Esophagus squamous epithelium (tissue), 5 donors: ENCODE measurements around the gene GANAB. TPM values are rescaled to one million over a fixed set of nuclear protein-coding genes. Genes with fewer than 3 reads are reported as not detected.
A peak's percentile ranks its signal among the peaks of the same experiment; 100 is the strongest.

ENCODE experiments used
- DNase-seq: peaks from one replicate; lab custom pipeline; 2025; lab: John Stamatoyannopoulos, UW
- H3K27ac ChIP-seq, 4 donors: fragments of 200-600 bp; sonication (generic); one replicate each; pipeline ENCODE4 v1.5.1; 2016 to 2019; ENCODE audit warnings: mild to moderate bottlenecking in 1 of 4
- H3K27me3 ChIP-seq, 4 donors: fragments of 200-600 bp; sonication (generic); 1 replicate in 3 of 4; 2 replicates in 1 of 4; pipeline versions ENCODE4 v1.5.1 to v1.6.0; 2017 to 2021; ENCODE audit warnings: antibody characterized with exemption in 1 of 4
- H3K36me3 ChIP-seq, 3 donors: fragments of 200-600 bp; sonication (generic); one replicate each; pipeline ENCODE4 v1.5.1; 2016 to 2019
- H3K4me1 ChIP-seq, 3 donors: fragments of 200-600 bp; sonication (generic); one replicate each; pipeline ENCODE4 v1.5.1; 2017 to 2019
- H3K4me3 ChIP-seq, 4 donors: fragments of 200-600 bp; sonication (generic); 1 replicate in 3 of 4; 2 replicates in 1 of 4; pipeline ENCODE4 v1.5.1; 2016 to 2019; ENCODE audit warnings: mild to moderate bottlenecking in 2 of 4, moderate library complexity in 1 of 4
- H3K9me3 ChIP-seq, 3 donors: fragments of 200-600 bp; sonication (generic); one replicate each; pipeline ENCODE4 v1.5.1; 2016 to 2019
- POLR2A ChIP-seq, 4 donors: fragments of 450-650 bp; IDR thresholded peaks; one replicate each; pipeline ENCODE4 v1.6.1; 2017; ENCODE audit warnings: antibody characterized with exemption in 4 of 4, mild to moderate bottlenecking in 4 of 4, moderate library complexity in 3 of 4
- WGBS, 2 donors: methylation state at CpG; one replicate each; pipeline ENCODE4 v1.1.5; 2018; 5-methylcytosine and 5-hydroxymethylcytosine counted together
- intact Hi-C: fragments of 100-400 bp; cut with DNase I; formaldehyde crosslinking; loops from one replicate; pipeline ENCODE4 v1.15.0; 2022
- total RNA-seq, 4 donors: library from RNA; depleted of rRNA; stranded (reverse); fragments of >200 nt; gene quantifications; one replicate each; pipeline ENCODE4 v1.1.0, GENCODE V29; 2016
- TF ChIP-seq, protein P1 (sequence below), 6 experiments: fragments of 450-650 bp in 4 of 6; fragments of 200-600 bp in 2 of 6; sonication (generic) in 2 of 6; IDR thresholded peaks; one replicate each; pipeline ENCODE4 v1.5.1; 2016 to 2019; ENCODE audit warnings: antibody characterized with exemption in 6 of 6, mild to moderate bottlenecking in 4 of 6, moderate library complexity in 4 of 6
- donor health status: DM: yes; HTN: yes; CAD: no.

GANAB gene
- total RNA-seq, 4 donors from 2014 or later = 90.8 to 97.2 (median 95.0) TPM

DNA sequence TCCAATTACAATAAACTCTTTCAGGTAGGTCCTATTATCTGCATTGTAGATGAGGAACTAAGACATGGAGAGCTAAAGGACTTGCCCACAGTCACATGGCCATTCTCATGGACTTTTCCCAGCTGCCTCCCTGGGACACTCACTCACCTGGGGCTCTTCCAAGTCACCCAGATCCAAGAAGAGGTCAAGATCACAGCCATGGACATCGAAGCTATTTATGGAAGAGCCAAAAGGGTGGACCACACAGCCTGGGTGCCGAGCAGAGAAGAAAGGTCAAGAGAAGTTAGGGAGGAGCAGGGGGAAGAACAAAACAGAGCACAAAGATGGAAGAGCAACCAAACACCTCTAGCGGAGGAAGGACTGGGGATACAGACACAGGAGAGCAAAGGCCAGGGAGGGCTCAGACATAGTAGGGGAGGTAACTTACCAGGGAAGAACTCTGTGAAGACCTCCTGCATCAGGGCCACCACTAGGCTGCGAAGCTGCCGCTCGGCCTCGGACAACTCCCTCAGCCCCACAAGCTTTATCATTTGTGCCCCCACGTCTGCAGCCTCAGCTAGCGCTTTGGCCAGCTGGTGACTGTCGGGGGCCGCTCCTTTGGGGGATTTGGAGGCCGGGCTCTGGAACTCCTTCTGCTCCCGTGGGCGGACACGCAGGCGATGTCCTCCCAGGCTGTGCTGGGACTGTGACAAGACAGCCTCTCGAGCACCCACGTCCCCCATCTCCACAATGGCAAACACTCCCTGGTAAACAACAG, 65.3 kb downstream of the GANAB start:
- Histone ChIP-seq H3K9me3 (no peaks in the 10 kb centered on the region), H3K4me1 (peaks cover 4 to 24% (median 5%) of the 10 kb centered on the region in 3 donors), H3K27ac (no peak overlapping the region), H3K27me3 (no peaks in the 10 kb centered on the region), H3K4me3 (no peak overlapping the region), H3K36me3 (peaks cover 0 to 95% (median 9%) of the 10 kb centered on the region in 3 donors)
- 89 to 93% methylated on average over 11 of the region's 18 CpGs for WGBS, 2 donors
- DNase-seq = no peak
- intact Hi-C loops = no loop called here
- TF ChIP-seq, protein P1, sequence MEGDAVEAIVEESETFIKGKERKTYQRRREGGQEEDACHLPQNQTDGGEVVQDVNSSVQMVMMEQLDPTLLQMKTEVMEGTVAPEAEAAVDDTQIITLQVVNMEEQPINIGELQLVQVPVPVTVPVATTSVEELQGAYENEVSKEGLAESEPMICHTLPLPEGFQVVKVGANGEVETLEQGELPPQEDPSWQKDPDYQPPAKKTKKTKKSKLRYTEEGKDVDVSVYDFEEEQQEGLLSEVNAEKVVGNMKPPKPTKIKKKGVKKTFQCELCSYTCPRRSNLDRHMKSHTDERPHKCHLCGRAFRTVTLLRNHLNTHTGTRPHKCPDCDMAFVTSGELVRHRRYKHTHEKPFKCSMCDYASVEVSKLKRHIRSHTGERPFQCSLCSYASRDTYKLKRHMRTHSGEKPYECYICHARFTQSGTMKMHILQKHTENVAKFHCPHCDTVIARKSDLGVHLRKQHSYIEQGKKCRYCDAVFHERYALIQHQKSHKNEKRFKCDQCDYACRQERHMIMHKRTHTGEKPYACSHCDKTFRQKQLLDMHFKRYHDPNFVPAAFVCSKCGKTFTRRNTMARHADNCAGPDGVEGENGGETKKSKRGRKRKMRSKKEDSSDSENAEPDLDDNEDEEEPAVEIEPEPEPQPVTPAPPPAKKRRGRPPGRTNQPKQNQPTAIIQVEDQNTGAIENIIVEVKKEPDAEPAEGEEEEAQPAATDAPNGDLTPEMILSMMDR (IDR thresholded peaks at IDR 0.05) = no peak
- no peak for TF ChIP-seq POLR2A (IDR thresholded peaks at IDR 0.05)

GRCh38 chr11:62579252-62579651, 67.2 kb downstream of the GANAB start:
- peaks cover 21 to 34% (median 23%) of the 10 kb centered on the region in 3 donors for H3K4me1 ChIP-seq
- no peaks in the 10 kb centered on the region for H3K9me3 ChIP-seq
- H3K4me3 ChIP-seq = no peak overlapping the region
- DNase-seq = no peak
- H3K36me3 ChIP-seq = peaks cover 0 to 86% (median 9%) of the 10 kb centered on the region in 3 donors
- no peak for TF ChIP-seq POLR2A (IDR thresholded peaks at IDR 0.05)
- TF ChIP-seq, protein P1 (IDR thresholded peaks at IDR 0.05) = no peak
- no peaks in the 10 kb centered on the region for H3K27me3 ChIP-seq
- intact Hi-C loops = no loop called here
- no peak overlapping the region for H3K27ac ChIP-seq
- WGBS, 2 donors = 82 to 88% methylated on average over 2 of the region's 2 CpGs

DNA sequence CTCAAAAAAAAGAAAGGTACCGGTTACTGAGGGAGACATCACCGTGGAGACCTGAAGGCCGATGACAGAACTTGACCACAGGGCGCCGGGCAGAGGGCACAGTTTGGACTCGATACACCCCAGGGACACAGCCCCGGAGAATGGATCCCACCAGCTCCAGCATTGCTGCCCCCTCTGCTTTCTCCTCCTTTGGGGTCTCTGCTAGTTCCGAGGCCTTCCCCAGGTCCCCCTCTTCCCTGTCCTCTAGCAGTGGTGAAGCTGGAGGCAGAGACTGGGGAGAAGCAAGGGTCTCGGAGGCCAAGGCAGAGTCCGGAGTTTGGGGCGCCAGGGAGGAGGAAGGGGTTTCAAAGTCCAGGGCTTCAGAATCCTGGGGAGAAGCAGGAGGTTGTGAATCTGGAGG, 67.9 kb downstream of the GANAB start:
- H3K27me3 ChIP-seq = no peaks in the 10 kb centered on the region
- no peak for TF ChIP-seq POLR2A (IDR thresholded peaks at IDR 0.05)
- TF ChIP-seq, protein P1 (IDR thresholded peaks at IDR 0.05) = no peak
- no peak overlapping the region for H3K4me3 ChIP-seq
- DNase-seq = no peak
- H3K27ac ChIP-seq = no peak overlapping the region
- H3K9me3 ChIP-seq = no peaks in the 10 kb centered on the region
- intact Hi-C loops = no loop called here
- peaks cover 0 to 79% (median 9%) of the 10 kb centered on the region in 3 donors for H3K36me3 ChIP-seq
- WGBS, 2 donors = 95 to 100% methylated on average over 3 to 11 of the region's 11 CpGs
- H3K4me1 ChIP-seq = peaks cover 21 to 35% (median 23%) of the 10 kb centered on the region in 3 donors

GRCh38 chr11:62577046-62577714, 69.2 kb downstream of the GANAB start:
- WGBS, 2 donors = 64 to 67% methylated on average over 6 to 12 of the region's 12 CpGs
- no peaks in the 10 kb centered on the region for H3K9me3 ChIP-seq
- H3K4me1 ChIP-seq = peaks cover 24 to 45% (median 30%) of the 10 kb centered on the region in 3 donors
- H3K27ac ChIP-seq = peak overlapping the region; percentile 38 to 96 (median 93)
- intact Hi-C loops = no loop called here
- H3K36me3 ChIP-seq = peaks cover 0 to 73% (median 9%) of the 10 kb centered on the region in 3 donors
- TF ChIP-seq, protein P1 (IDR thresholded peaks at IDR 0.05) = no peak
- no peak for TF ChIP-seq POLR2A (IDR thresholded peaks at IDR 0.05)
- H3K27me3 ChIP-seq = no peaks in the 10 kb centered on the region
- H3K4me3 ChIP-seq = peak overlapping the region in 1 of 4 donors; percentile 7
- no peak for DNase-seq

DNA sequence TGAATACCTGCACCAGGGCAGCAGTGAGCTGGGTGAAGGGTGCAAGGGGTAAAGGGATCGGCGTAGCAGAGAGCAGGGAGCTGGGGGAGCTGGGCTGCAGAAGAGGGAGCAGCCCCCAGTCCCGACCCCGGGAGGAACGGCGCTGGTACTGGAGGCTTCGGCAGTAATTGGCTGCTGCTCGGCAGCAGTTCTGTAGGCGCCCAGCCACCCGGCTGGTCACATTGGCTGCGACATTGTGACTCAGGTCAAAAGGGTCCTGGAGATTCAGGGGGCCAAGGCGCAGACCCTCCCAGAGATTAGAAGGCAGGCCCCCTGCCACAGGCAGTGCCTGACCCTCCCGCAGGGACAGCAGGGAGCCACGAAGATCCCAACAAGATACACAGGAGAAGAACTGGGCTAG, 70.6 kb downstream of the GANAB start:
- Histone ChIP-seq H3K4me3 (no peak overlapping the region), H3K9me3 (no peaks in the 10 kb centered on the region), H3K36me3 (peaks cover 0 to 73% (median 20%) of the 10 kb centered on the region in 3 donors), H3K27ac (peak overlapping the region in 3 of 4 donors; percentile 92 to 96 (median 94)), H3K27me3 (no peaks in the 10 kb centered on the region), H3K4me1 (peaks cover 24 to 59% (median 35%) of the 10 kb centered on the region in 3 donors)
- DNase-seq = no peak
- 83 to 100% methylated on average over 2 to 8 of the region's 14 CpGs for WGBS, 2 donors
- no peak for TF ChIP-seq POLR2A (IDR thresholded peaks at IDR 0.05)
- TF ChIP-seq, protein P1 (IDR thresholded peaks at IDR 0.05) = no peak
- intact Hi-C loops = no loop called here
